PC-9 (cell line): ENCODE measurements around the gene TRAF4. TPM values are rescaled to one million over a fixed set of nuclear protein-coding genes. Genes with fewer than 3 reads are reported as not detected.

Source experiments
- BruUV-seq: library from RNA; stranded (reverse); fragments of 400-500 nt; replicated peaks from 2 replicates; lab custom pipeline; 2021; lab: Mats Ljungman, UMichigan
- CTCF ChIA-PET: fragments of 300-600 bp; sonication (Branson Sonifier 250); formaldehyde crosslinking; loops from one replicate; lab custom pipeline; 2022; ENCODE audit warnings: antibody characterized with exemption; lab: Charles Lee
- POLR2A ChIA-PET: fragments of 300-600 bp; sonication (Branson Sonifier 250); formaldehyde crosslinking; loops from one replicate; lab custom pipeline; 2022; ENCODE audit warnings: antibody characterized with exemption; ENCODE audit not compliant: unreplicated experiment; lab: Charles Lee
- DNase-seq, 2 experiments: peaks; one replicate each; pipeline versions ENCODE4 v3.0.0 to v3.0.0-alpha.2; 2015 to 2022; ENCODE audit warnings: mixed read lengths in 1 of 2
- H2AFZ ChIP-seq: fragments of 200-600 bp; sonication (generic); 2 replicates; pipeline ENCODE4 v1.8.1; 2017; ENCODE audit warnings: antibody characterized with exemption
- H3F3A ChIP-seq: fragments of 200-600 bp; sonication (generic); 2 replicates; pipeline ENCODE4 v1.8.1; 2017; ENCODE audit warnings: antibody characterized with exemption, mild to moderate bottlenecking, low read depth; ENCODE audit not compliant: insufficient read depth
- H3K27ac ChIP-seq: fragments of 200-600 bp; sonication (generic); 2 replicates; pipeline ENCODE4 v1.6.1; 2016; ENCODE audit warnings: mixed run types
- H3K27me3 ChIP-seq: fragments of 200-600 bp; sonication (generic); 2 replicates; pipeline ENCODE4 v1.6.1; 2016; ENCODE audit warnings: low read depth, mixed run types; ENCODE audit not compliant: insufficient read depth
- H3K36me3 ChIP-seq: fragments of 200-600 bp; sonication (generic); 2 replicates; pipeline ENCODE4 v1.6.1; 2016; ENCODE audit warnings: low read depth, mixed run types
- H3K4me1 ChIP-seq: fragments of 200-600 bp; sonication (generic); replicated peaks from 2 replicates; pipeline ENCODE4 v1.6.1; 2016; ENCODE audit warnings: mixed run types; ENCODE audit not compliant: insufficient read depth
- H3K4me2 ChIP-seq: fragments of 200-600 bp; sonication (generic); 2 replicates; pipeline ENCODE4 v1.6.1; 2017; ENCODE audit warnings: mixed run types
- H3K4me3 ChIP-seq: fragments of 200-600 bp; sonication (generic); 2 replicates; pipeline ENCODE4 v1.6.1; 2016; ENCODE audit warnings: mixed run types
- H3K79me2 ChIP-seq: fragments of 200-600 bp; sonication (generic); 2 replicates; pipeline ENCODE4 v1.6.1; 2017; ENCODE audit warnings: low read depth, mixed run types
- H3K9me2 ChIP-seq: fragments of 200-600 bp; sonication (generic); 2 replicates; pipeline ENCODE4 v1.8.1; 2017; ENCODE audit warnings: mild to moderate bottlenecking; ENCODE audit not compliant: insufficient read depth
- H3K9me3 ChIP-seq: fragments of 200-600 bp; sonication (generic); 2 replicates; pipeline ENCODE4 v1.8.1; 2016; ENCODE audit warnings: low read depth; ENCODE audit not compliant: insufficient read depth
- H4K20me1 ChIP-seq: fragments of 200-600 bp; sonication (generic); 2 replicates; pipeline ENCODE4 v1.8.1; 2017; ENCODE audit not compliant: insufficient read depth
- CTCF ChIP-seq: fragments of 200-600 bp; sonication (generic); conservative IDR thresholded peaks from 2 replicates; pipeline ENCODE4 v1.6.1; 2017; ENCODE audit warnings: mixed run types, antibody characterized with exemption, mild to moderate bottlenecking, moderate library complexity
- EZH2 ChIP-seq: fragments of 200-600 bp; sonication (generic); IDR thresholded peaks from 2 replicates; pipeline ENCODE4 v1.8.0; 2017; ENCODE audit warnings: antibody characterized with exemption, low read depth
- intact Hi-C: fragments of 100-400 bp; cut with micrococcal nuclease; formaldehyde crosslinking; loops from one replicate; pipeline ENCODE4 v1.10.0; 2022; ENCODE audit not compliant: unreplicated experiment
- total RNA-seq: library from RNA; stranded (reverse); gene quantifications from 2 replicates; pipeline ENCODE4 v1.2.3, GENCODE V29; 2021

Gene TRAF4
- total RNA-seq, 1 experiment from 2014 or later: 159 TPM

DNA sequence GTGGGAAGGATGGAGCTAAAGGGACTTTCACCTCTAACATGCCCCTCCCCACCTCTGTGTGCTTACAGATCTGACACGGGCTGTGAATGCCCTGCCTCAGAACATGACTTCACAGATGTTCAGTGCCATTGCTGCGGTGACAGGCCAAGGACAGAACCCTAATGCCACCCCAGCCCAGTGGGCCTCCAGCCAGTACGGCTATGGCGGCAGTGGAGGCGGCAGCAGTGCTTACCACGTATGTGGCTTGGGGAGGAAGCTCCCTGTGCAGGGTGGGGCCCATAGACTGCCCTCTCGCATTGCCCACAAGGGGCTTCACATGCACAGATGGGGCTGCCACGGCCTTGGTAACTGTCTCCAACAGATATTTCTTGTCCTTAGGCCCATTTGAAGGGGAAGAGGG, 43.5 kb upstream of the TRAF4 start:
- Histone ChIP-seq H3K27ac (no peak overlapping the region), H3F3A (peaks cover 10% of the 10 kb centered on the region; the same call in 1 of the 2 replicates), H3K4me2 (no peak overlapping the region), H3K4me3 (no peak overlapping the region), H2AFZ (no peak overlapping the region), H3K36me3 (peaks cover 4% of the 10 kb centered on the region; the same call in 1 of the 2 replicates), H3K9me2 (no peaks in the 10 kb centered on the region), H4K20me1 (no peaks in the 10 kb centered on the region), H3K4me1 (no peaks in the 10 kb centered on the region), H3K9me3 (no peaks in the 10 kb centered on the region), H3K79me2 (no peaks in the 10 kb centered on the region), H3K27me3 (no peaks in the 10 kb centered on the region)
- POLR2A ChIA-PET: no interaction called here
- CTCF ChIA-PET: no interaction called here
- DNase-seq: no peak
- intact Hi-C loops: no loop called here
- no peak for TF ChIP-seq CTCF
- TF ChIP-seq EZH2: no peak
- BruUV-seq: no TSS peak

- Histone ChIP-seq H3K4me1 (no peaks in the 10 kb centered on the region), H3K27ac (no peak overlapping the region), H3K4me3 (no peak overlapping the region), H3F3A (peaks cover 10% of the 10 kb centered on the region; the same call in 1 of the 2 replicates), H3K9me3 (no peaks in the 10 kb centered on the region), H3K9me2 (no peaks in the 10 kb centered on the region), H3K4me2 (no peak overlapping the region), H4K20me1 (no peaks in the 10 kb centered on the region), H2AFZ (no peak overlapping the region), H3K27me3 (no peaks in the 10 kb centered on the region), H3K36me3 (peaks cover 4% of the 10 kb centered on the region; the same call in 1 of the 2 replicates), H3K79me2 (no peaks in the 10 kb centered on the region)
- ChIA-PET CTCF (no interaction called here), POLR2A (no interaction called here)
- no TSS peak for BruUV-seq
- no peak for TF ChIP-seq EZH2
- TF ChIP-seq CTCF: no peak
- intact Hi-C loops: no loop called here
- DNase-seq: no peak
Measured at GRCh38 chr17:28700830-28701492, 42.9 kb upstream of the TRAF4 start.

DNA sequence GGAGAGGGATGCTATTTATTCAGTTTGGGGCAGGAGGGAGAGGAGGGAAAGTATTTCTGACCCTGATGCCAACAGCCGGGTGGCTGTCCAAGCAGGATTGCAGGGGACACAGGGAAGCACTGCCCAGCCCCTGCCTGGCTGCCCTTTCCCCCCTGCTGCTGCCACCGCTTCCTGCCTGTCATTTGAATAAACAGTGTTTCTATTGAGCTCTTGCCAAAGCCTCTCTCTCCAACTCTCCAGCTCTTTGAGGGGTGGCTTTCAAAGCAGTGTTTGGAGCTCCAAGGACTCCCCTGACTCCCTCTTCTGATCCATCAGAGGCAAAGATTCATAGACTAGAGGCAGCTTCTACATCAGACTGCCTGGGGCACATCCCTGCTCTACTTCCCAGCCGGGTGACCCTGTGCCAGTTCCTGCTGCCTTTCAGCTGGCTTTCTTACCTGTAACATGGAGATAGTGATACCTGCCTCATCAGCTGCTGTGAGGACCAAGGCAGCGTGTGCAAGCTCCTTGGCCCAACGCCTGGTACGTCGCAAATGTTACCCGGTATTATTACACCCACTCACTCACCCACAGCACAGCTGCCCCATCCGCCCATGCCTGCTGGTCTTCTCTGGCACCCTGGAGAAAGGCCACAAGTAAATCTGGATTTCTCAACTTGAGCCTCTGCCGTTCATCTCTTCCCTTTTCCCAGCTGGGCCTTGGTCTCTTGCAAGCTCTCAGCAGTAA, 41.6 kb upstream of the TRAF4 start:
- POLR2A ChIA-PET: no interaction called here
- Histone ChIP-seq H3K4me1 (no peaks in the 10 kb centered on the region), H3K4me3 (no peak overlapping the region), H3K27me3 (no peaks in the 10 kb centered on the region), H3F3A (peaks cover 12% of the 10 kb centered on the region; the same call in 1 of the 2 replicates), H3K79me2 (no peaks in the 10 kb centered on the region), H3K36me3 (peaks cover 4% of the 10 kb centered on the region; the same call in 1 of the 2 replicates), H3K9me2 (no peaks in the 10 kb centered on the region), H3K4me2 (no peak overlapping the region), H4K20me1 (no peaks in the 10 kb centered on the region), H2AFZ (no peak overlapping the region), H3K9me3 (no peaks in the 10 kb centered on the region), H3K27ac (no peak overlapping the region)
- DNase-seq: no peak
- TF ChIP-seq CTCF: no peak
- TF ChIP-seq EZH2: no peak
- intact Hi-C loops: no loop called here
- CTCF ChIA-PET: no interaction called here
- no TSS peak for BruUV-seq
